ENCODE results near the gene DHRS13.
A peak's percentile ranks its signal among the peaks of the same experiment; 100 is the strongest.

The DHRS13 gene

GRCh38 chr17:28902819-28903545 is at the start of gene DHRS13:
DHRS13 (minus strand) TSS chr17:28903079; CDS start chr17:28902944, 135 bp downstream.
- no peak for FAIRE-seq

- FAIRE-seq = peak; percentile 97
These were observed 49.4 kb upstream of the DHRS13 start for GRCh38 chr17:28951991-28952975.

- FAIRE-seq = peak; percentile 84
These were observed 48.6 kb upstream of the DHRS13 start, which contains the start of gene PHF12 for GRCh38 chr17:28951428-28951990. PHF12 (minus strand) TSS chr17:28951518; CDS start chr17:28950960, 558 bp downstream.

- FAIRE-seq = no peak
These were observed 48.0 kb upstream of the DHRS13 start for GRCh38 chr17:28950752-28951427.

- no peak for FAIRE-seq
These were observed 47.3 kb upstream of the DHRS13 start for GRCh38 chr17:28950017-28950751.

- no peak for FAIRE-seq
These were observed 46.5 kb upstream of the DHRS13 start for GRCh38 chr17:28949185-28950016.

- no peak for FAIRE-seq
These were observed 46.0 kb upstream of the DHRS13 start for GRCh38 chr17:28948873-28949184.

- no peak for FAIRE-seq
These were observed 45.5 kb upstream of the DHRS13 start for GRCh38 chr17:28948342-28948741.

GRCh38 chr17:28947639-28948038 is 44.8 kb upstream of the DHRS13 start:
- no peak for FAIRE-seq

- no peak for FAIRE-seq
These were observed 43.4 kb upstream of the DHRS13 start for GRCh38 chr17:28946239-28946638.

- FAIRE-seq = no peak
These were observed 42.2 kb upstream of the DHRS13 start for GRCh38 chr17:28944862-28945741.

- FAIRE-seq = no peak
These were observed 41.5 kb upstream of the DHRS13 start for GRCh38 chr17:28944343-28944742.

- FAIRE-seq = no peak
These were observed 40.0 kb upstream of the DHRS13 start for GRCh38 chr17:28942925-28943324.

GRCh38 chr17:28941251-28941650 is 38.4 kb upstream of the DHRS13 start:
- no peak for FAIRE-seq

GRCh38 chr17:28940675-28941074 is 37.8 kb upstream of the DHRS13 start:
- no peak for FAIRE-seq

GRCh38 chr17:28940142-28940541 is 37.3 kb upstream of the DHRS13 start:
- FAIRE-seq = no peak

- no peak for FAIRE-seq
These were observed 35.7 kb upstream of the DHRS13 start for GRCh38 chr17:28938552-28938951.

- no peak for FAIRE-seq
These were observed 34.3 kb upstream of the DHRS13 start for GRCh38 chr17:28937044-28937729.

- FAIRE-seq = no peak
These were observed 33.0 kb upstream of the DHRS13 start for GRCh38 chr17:28935744-28936460.

Data from endometrium (tissue), 2 donors.